MM.1S (cell line): Measurements from ENCODE around the gene KCNN1.

Source experiments
- DNase-seq: peaks from one replicate; pipeline ENCODE4 v3.0.0-alpha.2; 2015
- H2AFZ ChIP-seq: fragments of 300-600 bp; sonication (generic); 2 replicates; pipeline ENCODE4 v1.6.0; 2016; ENCODE audit warnings: antibody characterized with exemption, low read length
- H3F3A ChIP-seq: fragments of 300-600 bp; sonication (generic); 2 replicates; pipeline ENCODE4 v1.6.1; 2016; ENCODE audit warnings: mild to moderate bottlenecking, antibody characterized with exemption, low read length, moderate library complexity, mixed read lengths; ENCODE audit not compliant: insufficient read depth
- H3K27ac ChIP-seq: fragments of 300-600 bp; sonication (generic); 2 replicates; pipeline ENCODE4 v1.5.1; 2016; ENCODE audit warnings: mild to moderate bottlenecking, low read length
- H3K27me3 ChIP-seq: fragments of 300-600 bp; sonication (generic); replicated peaks from 2 replicates; pipeline ENCODE4 v1.6.0; 2016; ENCODE audit warnings: low read length; ENCODE audit not compliant: insufficient read depth
- H3K36me3 ChIP-seq: fragments of 300-600 bp; sonication (generic); replicated peaks from 2 replicates; pipeline ENCODE4 v1.6.1; 2016; ENCODE audit warnings: mild to moderate bottlenecking, low read length, mixed read lengths; ENCODE audit not compliant: insufficient read depth
- H3K4me1 ChIP-seq: fragments of 300-600 bp; sonication (generic); 2 replicates; pipeline ENCODE4 v1.6.1; 2016; ENCODE audit warnings: low read length, mixed read lengths
- H3K4me2 ChIP-seq: fragments of 300-600 bp; sonication (generic); 2 replicates; pipeline ENCODE4 v1.6.0; 2016; ENCODE audit warnings: low read depth, low read length
- H3K4me3 ChIP-seq: fragments of 300-600 bp; sonication (generic); 2 replicates; pipeline ENCODE4 v1.5.1; 2016; ENCODE audit warnings: low read length, mixed read lengths
- H3K79me2 ChIP-seq: fragments of 300-600 bp; sonication (generic); 2 replicates; pipeline ENCODE4 v1.6.1; 2016; ENCODE audit warnings: mixed run types, low read length, mixed read lengths
- H3K9ac ChIP-seq: fragments of 300-600 bp; sonication (generic); 2 replicates; pipeline ENCODE4 v1.6.1; 2016; ENCODE audit warnings: low read length, mixed read lengths
- H3K9me2 ChIP-seq: fragments of 300-600 bp; sonication (generic); replicated peaks from 2 replicates; pipeline ENCODE4 v1.6.1; 2016; ENCODE audit warnings: mild to moderate bottlenecking, low read length, mixed read lengths; ENCODE audit not compliant: insufficient read depth
- H3K9me3 ChIP-seq: fragments of 300-600 bp; sonication (generic); replicated peaks from 2 replicates; pipeline ENCODE4 v1.6.1; 2016; ENCODE audit warnings: mild to moderate bottlenecking, low read length, mixed read lengths; ENCODE audit not compliant: insufficient read depth
- H4K20me1 ChIP-seq: fragments of 300-600 bp; sonication (generic); 2 replicates; pipeline ENCODE4 v1.6.1; 2016; ENCODE audit warnings: mild to moderate bottlenecking, low read length, moderate library complexity, mixed read lengths; ENCODE audit not compliant: insufficient read depth
- EZH2 ChIP-seq: fragments of 300-600 bp; sonication (generic); optimal IDR thresholded peaks from 2 replicates; pipeline ENCODE3; 2017; ENCODE audit warnings: low read depth, mild to moderate bottlenecking, antibody characterized with exemption, low read length, mixed read lengths
- EZH2phosphoT487 ChIP-seq: fragments of 300-600 bp; sonication (generic); IDR thresholded peaks from 2 replicates; pipeline ENCODE4 v1.6.1; 2018; ENCODE audit warnings: antibody characterized with exemption, low read length
- TF ChIP-seq, protein P1 (sequence below): fragments of 300-600 bp; sonication (generic); IDR thresholded peaks from 2 replicates; pipeline ENCODE4 v1.5.1; 2016; ENCODE audit warnings: antibody characterized with exemption, low read length, mixed read lengths

Gene KCNN1

DNA sequence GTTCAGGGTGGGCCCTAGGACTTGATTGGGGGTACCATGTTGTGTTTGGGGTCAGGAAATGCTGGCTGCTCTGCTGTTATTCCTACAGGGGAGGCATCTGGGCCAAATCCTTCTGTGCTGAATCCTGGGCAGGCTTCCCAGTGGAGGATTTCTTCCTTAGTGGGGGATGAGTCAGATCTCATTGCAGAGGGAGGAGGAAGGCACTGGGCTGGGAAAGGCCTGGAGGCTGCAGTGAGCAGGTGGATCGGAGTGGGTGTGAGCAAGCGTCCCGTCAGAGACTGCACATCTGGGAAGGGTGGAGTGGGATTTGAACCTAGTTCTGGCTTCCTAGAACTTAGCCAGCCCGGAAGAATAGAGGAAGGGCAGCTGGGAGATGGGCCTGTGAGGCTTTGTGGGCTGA lies 22.6 kb upstream of the KCNN1 start:
- TF ChIP-seq EZH2 = no peak
- no peak for TF ChIP-seq EZH2phosphoT487
- TF ChIP-seq, protein P1, sequence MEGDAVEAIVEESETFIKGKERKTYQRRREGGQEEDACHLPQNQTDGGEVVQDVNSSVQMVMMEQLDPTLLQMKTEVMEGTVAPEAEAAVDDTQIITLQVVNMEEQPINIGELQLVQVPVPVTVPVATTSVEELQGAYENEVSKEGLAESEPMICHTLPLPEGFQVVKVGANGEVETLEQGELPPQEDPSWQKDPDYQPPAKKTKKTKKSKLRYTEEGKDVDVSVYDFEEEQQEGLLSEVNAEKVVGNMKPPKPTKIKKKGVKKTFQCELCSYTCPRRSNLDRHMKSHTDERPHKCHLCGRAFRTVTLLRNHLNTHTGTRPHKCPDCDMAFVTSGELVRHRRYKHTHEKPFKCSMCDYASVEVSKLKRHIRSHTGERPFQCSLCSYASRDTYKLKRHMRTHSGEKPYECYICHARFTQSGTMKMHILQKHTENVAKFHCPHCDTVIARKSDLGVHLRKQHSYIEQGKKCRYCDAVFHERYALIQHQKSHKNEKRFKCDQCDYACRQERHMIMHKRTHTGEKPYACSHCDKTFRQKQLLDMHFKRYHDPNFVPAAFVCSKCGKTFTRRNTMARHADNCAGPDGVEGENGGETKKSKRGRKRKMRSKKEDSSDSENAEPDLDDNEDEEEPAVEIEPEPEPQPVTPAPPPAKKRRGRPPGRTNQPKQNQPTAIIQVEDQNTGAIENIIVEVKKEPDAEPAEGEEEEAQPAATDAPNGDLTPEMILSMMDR = no peak
- Histone ChIP-seq H3K79me2 (no peaks in the 10 kb centered on the region), H3K9me2 (no peaks in the 10 kb centered on the region), H3K27ac (no peak overlapping the region), H3K4me3 (no peak overlapping the region), H3K27me3 (peaks cover 8% of the 10 kb centered on the region), H3K4me1 (peaks cover 5% of the 10 kb centered on the region), H3F3A (peaks cover 13% of the 10 kb centered on the region), H3K9ac (no peak overlapping the region), H3K36me3 (no peaks in the 10 kb centered on the region), H3K4me2 (no peak overlapping the region), H4K20me1 (no peaks in the 10 kb centered on the region), H3K9me3 (no peaks in the 10 kb centered on the region), H2AFZ (no peak overlapping the region)
- DNase-seq = no peak

- Histone ChIP-seq H3K27ac (no peak overlapping the region), H3K9ac (peak overlapping the region; percentile 39; the same call in 1 of the 2 replicates), H3F3A (peaks cover 13% of the 10 kb centered on the region), H3K9me3 (no peaks in the 10 kb centered on the region), H3K4me2 (peak overlapping the region; percentile 90), H3K9me2 (no peaks in the 10 kb centered on the region), H3K79me2 (no peaks in the 10 kb centered on the region), H4K20me1 (no peaks in the 10 kb centered on the region), H3K4me1 (peaks cover 15% of the 10 kb centered on the region), H3K4me3 (peak overlapping the region; percentile 64), H3K27me3 (peaks cover 36% of the 10 kb centered on the region), H2AFZ (peak overlapping the region; percentile 82), H3K36me3 (no peaks in the 10 kb centered on the region)
- DNase-seq = peak; percentile 28
- no peak for TF ChIP-seq EZH2phosphoT487
- TF ChIP-seq, protein P1 = no peak
- no peak for TF ChIP-seq EZH2
Observed at GRCh38 chr19:17946965-17947784, 19.7 kb upstream of the KCNN1 start.

GRCh38 chr19:17947815-17948513 lies 18.9 kb upstream of the KCNN1 start:
- H3K9ac ChIP-seq = no peak overlapping the region
- H3K4me3 ChIP-seq = peak overlapping the region; percentile 33; the same call in 1 of the 2 replicates
- peaks cover 15% of the 10 kb centered on the region for H3K4me1 ChIP-seq
- H2AFZ ChIP-seq = no peak overlapping the region
- no peaks in the 10 kb centered on the region for H4K20me1 ChIP-seq
- H3K9me2 ChIP-seq = no peaks in the 10 kb centered on the region
- H3K36me3 ChIP-seq = no peaks in the 10 kb centered on the region
- H3F3A ChIP-seq = peaks cover 13% of the 10 kb centered on the region
- H3K27ac ChIP-seq = no peak overlapping the region
- peaks cover 44% of the 10 kb centered on the region for H3K27me3 ChIP-seq
- DNase-seq = peak; percentile 96
- TF ChIP-seq, protein P1 = no peak
- TF ChIP-seq EZH2 (no peak), EZH2phosphoT487 (no peak)
- H3K79me2 ChIP-seq = no peaks in the 10 kb centered on the region
- peak overlapping the region; percentile 54 for H3K4me2 ChIP-seq
- no peaks in the 10 kb centered on the region for H3K9me3 ChIP-seq
